GM18951 (cell line): ENCODE measurements around the gene LAMC2.
"Not testable (repeated sequence)": the region's sequence is repeated elsewhere in the genome, so short reads cannot be mapped to it uniquely, and the experiment has no call there.

ENCODE experiments used
- POLR2A ChIP-seq: IDR thresholded peaks from 4 replicates; pipeline ENCODE4 v1.6.1; 2011; ENCODE audit warnings: mild to moderate bottlenecking; ENCODE audit not compliant: insufficient read length, insufficient read depth; ENCODE audit errors: extremely low read depth
- in situ Hi-C: fragments of 300-500 bp; cut with MboI; formaldehyde crosslinking; loops from one replicate; pipeline ENCODE4 v1.12.0; 2022; ENCODE audit warnings: low sequenced_read_pairs, mixed read lengths, inconsistent platforms; ENCODE audit not compliant: unreplicated experiment

Gene LAMC2

DNA sequence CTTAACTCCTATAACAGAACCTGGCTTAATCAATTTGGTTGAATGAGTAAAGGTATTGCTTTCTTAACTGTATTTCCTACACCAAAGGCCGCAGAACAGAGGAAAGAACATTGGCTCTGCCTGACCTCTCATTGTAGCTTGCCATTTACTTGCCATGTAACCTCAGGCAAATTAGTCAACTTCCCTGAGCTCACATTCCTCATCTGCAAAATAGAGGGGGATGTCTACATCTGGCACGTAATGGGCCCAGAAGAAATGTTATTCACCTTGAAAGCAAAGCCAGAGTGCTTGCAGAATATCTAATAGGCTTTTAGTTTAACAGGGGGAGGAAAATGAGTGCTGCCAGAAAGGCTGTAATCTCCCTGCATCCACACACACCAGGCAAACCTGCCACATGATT is 44.3 kb downstream of the LAMC2 start:
- in situ Hi-C loops = loop anchor here (10.0 kb wide), 1 partner anchor 276 kb away; the partner anchor contains the start of gene SHCBP1L
- no peak for TF ChIP-seq POLR2A

DNA sequence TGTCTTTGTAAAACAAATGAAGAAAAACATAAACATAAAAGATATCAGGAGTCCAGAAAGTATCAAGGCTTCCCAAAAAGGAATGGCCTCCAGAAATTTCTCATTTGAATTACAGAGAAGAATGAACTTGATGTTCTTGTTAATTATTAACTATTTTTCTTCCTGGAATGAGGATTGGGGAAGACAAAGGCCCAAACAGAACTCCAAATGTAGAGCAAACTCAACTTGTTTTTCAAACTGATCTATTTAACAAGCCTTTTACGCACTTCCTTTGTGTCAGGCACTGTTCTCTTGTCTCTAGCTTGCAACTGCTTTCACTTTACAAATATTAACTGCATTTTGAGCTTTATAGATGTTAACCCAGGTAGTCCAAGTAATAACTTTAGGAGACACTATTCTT is 45.5 kb downstream of the LAMC2 start:
- in situ Hi-C loops = loop anchor here (10.0 kb wide), 1 partner anchor 277 kb away; the partner anchor contains the start of gene SHCBP1L
- TF ChIP-seq POLR2A = no peak

DNA sequence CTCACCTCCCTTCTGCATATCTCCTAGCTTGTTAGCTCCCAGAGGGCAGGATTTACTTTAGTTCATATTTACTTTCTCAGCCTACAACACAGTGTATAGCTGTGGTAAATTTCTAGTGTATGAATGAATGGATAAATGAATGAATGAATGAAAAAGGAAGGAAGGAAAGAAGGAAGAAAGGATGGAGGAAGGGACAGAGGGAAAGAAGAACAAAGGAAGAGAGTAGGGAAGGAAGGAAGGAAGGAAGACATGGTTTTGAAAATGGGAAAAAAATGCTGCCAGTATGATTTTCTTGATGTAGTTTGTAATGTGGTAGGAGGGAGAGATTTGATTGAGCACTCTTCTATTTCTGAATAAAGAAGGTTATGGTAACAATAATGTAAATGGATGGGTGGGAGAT is 47.0 kb downstream of the LAMC2 start:
- TF ChIP-seq POLR2A = no peak
- in situ Hi-C loops = loop anchor here (10.0 kb wide), 1 partner anchor 278 kb away; the partner anchor contains the start of gene SHCBP1L

DNA sequence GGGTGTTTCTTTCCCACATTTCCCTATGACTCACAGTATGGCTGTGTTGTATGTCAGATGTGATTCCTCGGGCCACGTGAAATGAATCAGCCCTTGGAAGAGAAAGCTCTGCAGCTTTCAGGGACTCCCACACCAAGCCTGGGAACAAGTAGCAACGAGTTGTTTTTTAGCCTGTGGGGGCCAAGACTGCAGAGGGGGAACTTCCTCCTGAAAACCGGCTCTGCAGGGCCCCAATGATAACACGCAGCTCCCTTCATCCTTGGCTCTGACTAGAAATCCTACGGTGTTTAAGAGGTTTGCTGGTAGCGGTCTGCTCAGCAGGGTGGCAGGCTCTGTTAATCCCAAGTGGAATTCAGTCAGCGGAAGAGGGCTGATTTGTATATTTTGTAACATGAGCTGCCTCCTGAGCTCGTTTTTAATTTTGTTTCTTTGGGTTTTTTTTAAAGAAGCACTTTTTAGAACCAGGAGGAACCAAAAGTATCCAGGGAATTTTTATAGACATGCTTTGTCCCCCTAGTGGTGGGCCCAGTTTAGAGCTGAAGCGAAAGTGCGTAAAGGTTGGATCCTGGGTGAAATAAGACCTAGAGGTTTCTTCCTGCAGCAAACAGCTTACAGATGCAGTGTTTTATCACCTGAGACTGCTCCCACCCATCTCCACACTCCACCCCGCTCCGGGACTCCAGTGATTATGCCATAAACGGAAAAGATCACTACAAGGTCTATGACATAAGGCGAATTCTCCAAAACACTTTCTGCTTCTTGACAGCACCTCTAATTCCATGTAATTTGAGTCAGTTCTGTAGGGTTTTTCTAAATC is 48.8 kb downstream of the LAMC2 start:
- no peak for TF ChIP-seq POLR2A
- in situ Hi-C loops = loop anchor here (10.0 kb wide), 1 partner anchor 280 kb away; the partner anchor contains the start of gene SHCBP1L

DNA sequence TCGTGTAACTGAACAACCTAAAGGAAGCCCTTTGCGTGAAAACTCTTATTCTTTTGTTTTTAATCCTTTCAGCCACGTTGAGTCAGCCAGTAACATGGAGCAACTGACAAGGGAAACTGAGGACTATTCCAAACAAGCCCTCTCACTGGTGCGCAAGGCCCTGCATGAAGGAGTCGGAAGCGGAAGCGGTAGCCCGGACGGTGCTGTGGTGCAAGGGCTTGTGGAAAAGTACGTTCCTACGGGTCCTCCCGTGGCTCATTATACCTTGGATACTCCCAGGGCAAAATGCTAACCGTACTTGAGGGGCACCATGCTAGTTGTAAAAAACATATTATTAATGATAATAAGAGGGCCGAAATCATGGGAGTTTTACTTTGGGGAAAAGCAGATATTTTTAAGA is 49.4 kb downstream of the LAMC2 start:
- in situ Hi-C loops = loop anchor here (10.0 kb wide), 1 partner anchor 281 kb away; the partner anchor contains the start of gene SHCBP1L
- TF ChIP-seq POLR2A = no peak

DNA sequence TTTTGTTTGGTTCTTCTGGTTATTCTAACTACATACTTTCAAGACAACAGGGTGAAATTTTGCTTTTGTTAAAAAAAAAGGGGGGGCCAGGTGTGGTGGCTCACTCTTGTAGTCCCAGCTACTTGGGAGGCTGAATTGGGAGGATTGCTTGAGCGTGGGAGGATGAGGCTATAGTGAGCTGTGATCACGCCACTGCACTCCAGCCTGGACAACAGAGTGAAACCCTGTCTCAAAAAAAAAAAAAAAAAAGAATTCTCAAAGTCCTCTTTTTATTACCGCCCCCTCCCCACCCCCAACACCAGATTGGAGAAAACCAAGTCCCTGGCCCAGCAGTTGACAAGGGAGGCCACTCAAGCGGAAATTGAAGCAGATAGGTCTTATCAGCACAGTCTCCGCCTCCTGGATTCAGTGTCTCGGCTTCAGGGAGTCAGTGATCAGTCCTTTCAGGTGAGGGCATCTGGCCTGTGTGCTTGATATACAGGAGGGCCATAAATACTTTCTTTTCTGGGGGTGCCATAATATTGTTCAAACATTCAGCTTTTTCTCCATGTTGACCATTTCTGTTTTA is 50.2 kb downstream of the LAMC2 start:
- TF ChIP-seq POLR2A = no peak
- in situ Hi-C loops = loop anchor here (10.0 kb wide), 1 partner anchor 281 kb away; the partner anchor contains the start of gene SHCBP1L

DNA sequence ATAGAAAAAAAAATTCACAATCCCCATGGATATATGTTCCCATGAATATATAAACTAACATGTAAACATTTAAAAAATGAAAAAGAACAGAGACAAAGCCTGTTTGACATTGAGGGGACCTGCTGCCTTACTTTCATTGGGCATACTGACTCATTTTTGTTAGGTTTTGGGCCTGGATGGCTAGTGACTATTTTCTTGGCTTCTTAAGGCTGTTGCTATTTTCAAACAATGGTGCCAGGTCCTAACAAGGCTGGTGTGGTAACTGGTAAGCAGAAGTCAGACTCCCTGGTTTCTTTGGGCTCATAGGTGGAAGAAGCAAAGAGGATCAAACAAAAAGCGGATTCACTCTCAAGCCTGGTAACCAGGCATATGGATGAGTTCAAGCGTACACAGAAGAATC is 51.0 kb downstream of the LAMC2 start:
- in situ Hi-C loops = loop anchor here (10.0 kb wide), 1 partner anchor 282 kb away; the partner anchor contains the start of gene SHCBP1L
- no peak for TF ChIP-seq POLR2A

DNA sequence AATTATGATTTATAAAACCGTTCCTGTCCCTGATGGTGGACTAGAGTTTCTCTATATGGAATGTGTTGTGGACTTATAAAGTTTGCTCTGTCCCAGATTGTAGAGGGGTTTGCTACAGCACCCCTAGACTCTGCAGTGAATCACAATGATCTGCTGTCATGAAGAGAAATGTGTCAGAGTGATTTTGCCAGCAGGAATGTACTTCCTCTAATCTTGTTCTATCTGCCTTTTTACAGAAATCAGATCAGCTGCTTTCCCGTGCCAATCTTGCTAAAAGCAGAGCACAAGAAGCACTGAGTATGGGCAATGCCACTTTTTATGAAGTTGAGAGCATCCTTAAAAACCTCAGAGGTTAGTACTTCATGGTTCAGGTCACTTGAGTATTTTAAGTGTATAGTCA is 52.0 kb downstream of the LAMC2 start:
- no peak for TF ChIP-seq POLR2A
- in situ Hi-C loops = loop anchor here (10.0 kb wide), 1 partner anchor 283 kb away; the partner anchor contains the start of gene SHCBP1L

DNA sequence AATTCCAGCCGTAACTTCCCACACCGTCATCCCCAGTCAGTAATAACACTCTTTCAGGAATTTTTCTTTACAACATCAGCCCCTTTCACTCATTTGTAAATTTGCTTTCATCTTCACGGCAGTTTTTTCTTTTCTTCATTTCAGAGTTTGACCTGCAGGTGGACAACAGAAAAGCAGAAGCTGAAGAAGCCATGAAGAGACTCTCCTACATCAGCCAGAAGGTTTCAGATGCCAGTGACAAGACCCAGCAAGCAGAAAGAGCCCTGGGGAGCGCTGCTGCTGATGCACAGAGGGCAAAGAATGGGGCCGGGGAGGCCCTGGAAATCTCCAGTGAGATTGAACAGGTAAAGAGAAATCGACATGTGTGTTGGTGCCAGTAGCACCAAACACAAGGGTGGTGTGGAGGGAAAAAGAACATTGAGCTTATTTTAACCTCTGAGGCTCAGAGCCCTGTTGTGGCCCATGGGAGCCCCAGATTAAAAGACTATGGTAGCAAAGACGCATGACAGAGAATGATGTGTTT is 53.2 kb downstream of the LAMC2 start:
- in situ Hi-C loops = loop anchor here (10.0 kb wide), 1 partner anchor 284 kb away; the partner anchor contains the start of gene SHCBP1L

DNA sequence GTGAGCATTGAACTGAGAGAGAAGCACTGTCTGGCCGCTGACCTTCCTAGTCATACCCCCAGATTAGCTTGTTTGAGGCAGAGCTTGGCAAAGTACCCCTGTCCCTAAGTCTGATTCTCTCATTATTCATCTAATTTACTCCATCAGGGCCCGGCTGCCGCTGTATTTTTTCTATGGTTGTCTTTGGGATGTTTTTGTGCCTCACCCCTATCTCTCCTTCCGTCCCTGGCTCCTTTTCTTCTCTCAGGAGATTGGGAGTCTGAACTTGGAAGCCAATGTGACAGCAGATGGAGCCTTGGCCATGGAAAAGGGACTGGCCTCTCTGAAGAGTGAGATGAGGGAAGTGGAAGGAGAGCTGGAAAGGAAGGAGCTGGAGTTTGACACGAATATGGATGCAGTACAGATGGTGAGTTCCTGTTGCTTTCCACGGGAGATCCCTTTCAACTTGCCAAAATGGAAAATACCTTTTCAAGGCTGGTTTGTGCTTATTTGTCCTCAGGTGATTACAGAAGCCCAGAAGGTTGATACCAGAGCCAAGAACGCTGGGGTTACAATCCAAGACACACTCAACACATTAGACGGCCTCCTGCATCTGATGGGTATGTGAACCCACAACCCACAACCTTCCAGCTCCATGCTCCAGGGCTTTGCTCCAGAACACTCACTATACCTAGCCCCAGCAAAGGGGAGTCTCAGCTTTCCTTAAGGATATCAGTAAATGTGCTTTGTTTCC is 53.9 kb downstream of the LAMC2 start:
- no peak for TF ChIP-seq POLR2A
- in situ Hi-C loops = loop anchor here (10.0 kb wide), 1 partner anchor 285 kb away; the partner anchor contains the start of gene SHCBP1L

More for the DNA sequence above, 53.2 kb downstream of the LAMC2 start:
- no peak for TF ChIP-seq POLR2A

DNA sequence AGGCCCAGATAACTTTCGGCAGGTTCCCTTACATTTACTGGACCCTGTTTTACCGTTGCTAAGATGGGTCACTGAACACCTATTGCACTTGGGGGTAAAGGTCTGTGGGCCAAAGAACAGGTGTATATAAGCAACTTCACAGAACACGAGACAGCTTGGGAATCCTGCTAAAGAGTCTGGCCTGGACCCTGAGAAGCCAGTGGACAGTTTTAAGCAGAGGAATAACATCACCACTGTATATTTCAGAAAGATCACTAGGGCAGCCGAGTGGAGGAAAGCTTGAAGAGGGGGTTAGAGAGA is 54.4 kb downstream of the LAMC2 start:
- in situ Hi-C loops = no loop called here
- no peak for TF ChIP-seq POLR2A

DNA sequence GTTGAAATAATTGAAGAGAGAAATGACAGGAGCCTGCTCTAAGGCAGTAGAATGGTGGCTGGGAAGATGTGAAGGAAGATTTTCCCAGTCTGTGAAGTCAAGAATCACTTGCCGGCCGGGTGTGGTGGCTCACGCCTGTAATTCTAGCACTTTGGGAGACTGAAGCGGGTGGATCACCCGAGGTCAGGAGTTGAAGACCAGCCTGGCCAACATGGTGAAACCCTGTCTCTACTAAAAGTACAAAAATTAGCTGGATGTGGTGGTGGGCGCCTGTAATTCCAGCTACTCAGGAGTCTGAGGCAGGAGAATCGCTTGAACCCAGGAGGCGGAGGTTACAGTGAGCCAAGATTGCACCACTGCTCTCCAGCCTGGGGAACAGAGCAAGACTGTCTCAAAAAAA is 54.8 kb downstream of the LAMC2 start:
- in situ Hi-C loops = not testable (repeated sequence)

DNA sequence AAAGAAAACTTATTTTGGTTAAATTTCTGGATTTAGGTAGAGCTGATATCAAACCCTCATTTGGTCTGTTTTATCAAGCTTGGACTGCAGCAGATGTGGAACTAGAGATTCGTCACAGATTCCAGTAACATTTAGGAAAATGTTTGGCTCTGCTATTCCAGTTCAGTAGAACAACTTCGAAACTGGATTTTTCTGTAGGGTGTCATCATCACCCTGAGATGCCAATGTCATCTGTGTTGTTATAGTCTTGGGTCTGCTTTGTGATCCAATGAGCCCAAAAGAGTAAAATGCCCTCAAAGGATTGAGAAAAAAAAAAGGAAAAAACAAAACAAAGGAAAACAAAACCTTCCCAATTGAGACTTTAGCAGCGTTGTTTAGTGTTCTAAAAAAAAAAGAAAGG is 55.4 kb downstream of the LAMC2 start:
- TF ChIP-seq POLR2A = no peak
- in situ Hi-C loops = no loop called here

DNA sequence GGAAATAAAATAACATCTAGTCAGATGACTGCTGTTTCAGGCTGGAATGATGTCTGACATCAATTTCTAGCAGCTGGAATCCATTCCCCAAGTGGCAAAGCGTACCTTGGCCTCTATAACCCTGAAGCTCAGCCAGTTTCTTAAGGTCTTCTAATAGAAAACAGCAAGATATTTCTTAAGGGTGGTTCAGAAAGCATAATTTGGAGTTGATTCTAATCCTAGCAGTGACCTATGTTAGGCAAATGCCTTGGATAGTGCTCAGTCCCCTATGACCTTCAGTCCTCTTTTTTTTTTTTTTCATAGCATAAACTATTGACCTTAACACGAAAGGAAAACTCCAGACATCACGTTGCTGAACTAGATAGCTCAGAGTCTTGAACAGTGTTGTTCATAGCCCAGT is 56.5 kb downstream of the LAMC2 start:
- in situ Hi-C loops = no loop called here
- TF ChIP-seq POLR2A = no peak
